SK-N-SH (cell line): ENCODE measurements around the gene TMEM88. TPM values are rescaled to one million over a fixed set of nuclear protein-coding genes. Genes with fewer than 3 reads are reported as not detected.

ENCODE experiments used
- CTCF ChIA-PET: fragments of 300-600, 350-600 bp; formaldehyde crosslinking; extraction: SDS; loops from one replicate; lab custom pipeline; 2021; lab: Yijun Ruan, JAX
- POLR2A ChIA-PET: fragments of 350-600 bp; sonication (Branson Sonifier 250); formaldehyde crosslinking; extraction: SDS; loops from one replicate; lab custom pipeline; 2020; ENCODE audit warnings: antibody characterized with exemption, inconsistent platforms; lab: Yijun Ruan, JAX
- DNase-seq: peaks from one replicate; pipeline ENCODE4 v3.0.0; 2012
- H2AFZ ChIP-seq: fragments of 200-600 bp; sonication (generic); 2 replicates; pipeline ENCODE4 v1.8.1; 2016; ENCODE audit warnings: antibody characterized with exemption, mild to moderate bottlenecking, low read depth
- H3F3A ChIP-seq: fragments of 200-600 bp; sonication (generic); replicated peaks from 2 replicates; pipeline ENCODE3; 2016; ENCODE audit warnings: antibody characterized with exemption, mild to moderate bottlenecking; ENCODE audit not compliant: insufficient read depth
- H3K27ac ChIP-seq, 2 experiments: fragments of 200-500 bp in 1 of 2; fragments of 200-600 bp in 1 of 2; sonication (Bioruptor generic) in 1 of 2; sonication (generic), shearing (Covaris generic) in 1 of 2; 2 replicates each; pipeline versions ENCODE4 v1.5.1 to v1.6.1; 2014 to 2016; ENCODE audit warnings: low read depth in 2 of 2, inconsistent platforms in 1 of 2, low read length in 1 of 2, mild to moderate bottlenecking in 1 of 2, mixed read lengths in 1 of 2
- H3K27me3 ChIP-seq: fragments of 200-600 bp; sonication (generic), shearing (Covaris generic); 2 replicates; pipeline ENCODE4 v1.6.1; 2016; ENCODE audit warnings: mixed run types; ENCODE audit not compliant: insufficient read depth
- H3K36me3 ChIP-seq, 2 experiments: fragments of 200-500 bp in 1 of 2; fragments of 200-600 bp in 1 of 2; sonication (Bioruptor generic) in 1 of 2; sonication (generic) in 1 of 2; replicated peaks in 1 of 2; 2 replicates each; pipeline versions ENCODE3 to v1.5.1; 2014 to 2016; ENCODE audit warnings: low read length in 1 of 2, mild to moderate bottlenecking in 1 of 2; ENCODE audit not compliant: insufficient read depth in 2 of 2, control insufficient read depth in 1 of 2
- H3K4me1 ChIP-seq, 2 experiments: fragments of 200-500 bp in 1 of 2; fragments of 200-600 bp in 1 of 2; sonication (Bioruptor generic) in 1 of 2; sonication (generic), shearing (Covaris generic) in 1 of 2; 2 replicates each; pipeline versions ENCODE4 v1.5.1 to v1.6.1; 2014 to 2016; ENCODE audit warnings: low read depth in 1 of 2, low read length in 1 of 2, mixed run types in 1 of 2; ENCODE audit not compliant: insufficient read depth in 2 of 2, control insufficient read depth in 1 of 2
- H3K4me2 ChIP-seq: fragments of 200-600 bp; sonication (generic), shearing (Covaris generic); 2 replicates; pipeline ENCODE4 v1.6.1; 2017; ENCODE audit warnings: mixed run types
- H3K4me3 ChIP-seq, 2 experiments: fragments of 200-500 bp in 1 of 2; fragments of 200-600 bp in 1 of 2; sonication (Bioruptor generic) in 1 of 2; sonication (generic), shearing (Covaris generic) in 1 of 2; 2 replicates each; pipeline versions ENCODE4 v1.5.1 to v1.8.1; 2014 to 2016; ENCODE audit warnings: low read depth in 2 of 2, inconsistent platforms in 1 of 2, low read length in 1 of 2, mild to moderate bottlenecking in 1 of 2, mixed read lengths in 1 of 2, moderate library complexity in 1 of 2
- H3K79me2 ChIP-seq: fragments of 200-600 bp; sonication (generic); 2 replicates; pipeline ENCODE4 v1.8.1; 2017; ENCODE audit warnings: mild to moderate bottlenecking; ENCODE audit not compliant: insufficient read depth
- H3K9ac ChIP-seq: fragments of 200-600 bp; sonication (generic); 2 replicates; pipeline ENCODE4 v1.6.1; 2017; ENCODE audit warnings: mixed run types
- H3K9me2 ChIP-seq: fragments of 200-600 bp; sonication (generic); 2 replicates; pipeline ENCODE4 v1.6.1; 2017; ENCODE audit warnings: mixed run types
- H3K9me3 ChIP-seq: fragments of 200-600 bp; sonication (generic); 2 replicates; pipeline ENCODE4 v1.6.1; 2017; ENCODE audit warnings: mixed run types, mild to moderate bottlenecking, moderate library complexity
- H4K20me1 ChIP-seq: fragments of 200-600 bp; sonication (generic); 2 replicates; pipeline ENCODE4 v1.6.1; 2017; ENCODE audit warnings: mild to moderate bottlenecking, mixed run types; ENCODE audit not compliant: insufficient read depth
- CTCF ChIP-seq: fragments of 200-600 bp; sonication (generic); IDR thresholded peaks from 2 replicates; pipeline ENCODE4 v1.6.1; 2017; ENCODE audit warnings: antibody characterized with exemption, mild to moderate bottlenecking, moderate library complexity
- ELF1 ChIP-seq: IDR thresholded peaks from 2 replicates; pipeline ENCODE4 v1.4.0; 2012
- FOSL2 ChIP-seq: IDR thresholded peaks from 2 replicates; pipeline ENCODE4 v1.4.0; 2012; ENCODE audit warnings: low read depth, mild to moderate bottlenecking, moderate library complexity, borderline replicate concordance
- FOXM1 ChIP-seq: IDR thresholded peaks from 2 replicates; pipeline ENCODE4 v1.4.0; 2012; ENCODE audit warnings: low read depth, mild to moderate bottlenecking
- GABPA ChIP-seq: IDR thresholded peaks from 2 replicates; pipeline ENCODE4 v1.4.0; 2012; ENCODE audit warnings: low read depth, mild to moderate bottlenecking
- GATA2 ChIP-seq: sonication (generic); formaldehyde crosslinking; IDR thresholded peaks from 2 replicates; pipeline ENCODE4 v1.5.0; 2020; ENCODE audit warnings: mild to moderate bottlenecking, missing genetic modification reagents
- JUND ChIP-seq: IDR thresholded peaks from 2 replicates; pipeline ENCODE4 v1.4.0; 2012
- MXI1 ChIP-seq: IDR thresholded peaks from 2 replicates; pipeline ENCODE4 v1.6.1; 2012; ENCODE audit warnings: mild to moderate bottlenecking, low read depth, low read length, improper control_type of control experiment
- NFIC ChIP-seq: IDR thresholded peaks from 2 replicates; pipeline ENCODE4 v1.4.0; 2012; ENCODE audit warnings: borderline replicate concordance
- NRF1 ChIP-seq: IDR thresholded peaks from 2 replicates; pipeline ENCODE4 v1.6.1; 2012; ENCODE audit warnings: low read depth, mild to moderate bottlenecking, low read length
- RAD21 ChIP-seq: IDR thresholded peaks from 2 replicates; pipeline ENCODE4 v1.6.1; 2012; ENCODE audit warnings: mild to moderate bottlenecking, low read length
- RCOR1 ChIP-seq: fragments of 150-350 bp; IDR thresholded peaks from 2 replicates; pipeline ENCODE4 v1.6.1; 2017; ENCODE audit warnings: antibody characterized with exemption, low read length
- RFX5 ChIP-seq: IDR thresholded peaks from 2 replicates; pipeline ENCODE4 v1.6.1; 2012; ENCODE audit warnings: mild to moderate bottlenecking, improper control_type of control experiment, low read length
- SIN3A ChIP-seq: IDR thresholded peaks from 2 replicates; pipeline ENCODE4 v1.6.1; 2012; ENCODE audit warnings: low read depth, mild to moderate bottlenecking, low read length, moderate library complexity, borderline replicate concordance
- TCF12 ChIP-seq: IDR thresholded peaks from 2 replicates; pipeline ENCODE4 v1.4.0; 2012
- ZBTB33 ChIP-seq: IDR thresholded peaks from 2 replicates; pipeline ENCODE4 v1.4.0; 2012; ENCODE audit warnings: low read depth, borderline replicate concordance
- WGBS: methylation state at CpG from one replicate; pipeline ENCODE4 v1.1.6; 2017; ENCODE audit warnings: low lambda C conversion rate; 5-methylcytosine and 5-hydroxymethylcytosine counted together
- polyA plus RNA-seq, 3 experiments: library from polyadenylated mRNA; depleted of rRNA; stranded (reverse); fragments of >200 nt; gene quantifications; 2 replicates each; pipeline ENCODE4 v1.2.3, GENCODE V29; 2012
- TF ChIP-seq, protein P1 (sequence below): IDR thresholded peaks from 2 replicates; pipeline ENCODE4 v1.6.1; 2012; ENCODE audit warnings: mild to moderate bottlenecking, low read depth, low read length, moderate library complexity
- TF ChIP-seq, protein P2 (sequence below): IDR thresholded peaks from 2 replicates; pipeline ENCODE4 v1.4.0; 2012; ENCODE audit warnings: low read depth
- TF ChIP-seq, protein P3 (sequence below): IDR thresholded peaks from 2 replicates; pipeline ENCODE4 v1.4.0; 2012; ENCODE audit warnings: low read depth, borderline replicate concordance
- TF ChIP-seq, protein P4 (sequence below): fragments of 150-350 bp; IDR thresholded peaks from 2 replicates; pipeline ENCODE4 v1.6.1; 2017; ENCODE audit warnings: antibody characterized with exemption, low read length, low read depth, borderline replicate concordance

The TMEM88 gene
- polyA plus RNA-seq, 1 of the 3 experiments (the other 2 are of a cell fraction): 1.2 TPM

DNA sequence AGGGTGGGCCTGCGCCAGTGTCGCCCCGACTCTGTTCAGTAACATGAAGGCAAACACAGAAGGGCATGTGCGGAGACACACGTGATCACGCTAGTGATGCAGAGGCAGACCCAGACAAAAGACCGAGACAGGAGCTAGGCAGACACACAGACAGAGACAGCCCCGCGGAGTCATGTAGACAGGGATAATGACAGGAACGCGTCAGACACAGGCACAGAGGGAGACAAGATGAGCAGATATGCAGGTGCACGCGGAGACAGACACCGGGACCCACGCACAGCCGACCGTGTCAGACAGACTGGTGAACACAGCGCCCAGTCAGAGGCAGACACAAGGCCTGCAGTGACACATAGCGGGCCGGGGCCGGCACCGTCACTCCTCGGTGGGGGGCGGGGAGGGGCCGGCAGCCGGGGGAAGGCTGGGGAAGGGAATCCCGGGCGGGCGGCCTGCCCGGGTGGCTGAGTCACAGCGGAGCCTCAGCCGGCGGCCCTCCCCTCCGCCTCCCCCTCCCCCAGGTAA is 13.4 kb upstream of the TMEM88 start:
- Histone ChIP-seq H3K4me3 (peak overlapping the region; percentile 66 to 67), H3K4me2 (peak overlapping the region; percentile 92), H3K9me2 (no peaks in the 10 kb centered on the region), H3K4me1 (peaks cover 36 to 45% of the 10 kb centered on the region in 2 experiments), H3K27me3 (no peaks in the 10 kb centered on the region), H3K79me2 (peaks cover 71% of the 10 kb centered on the region), H3K9ac (peak overlapping the region; percentile 99), H3F3A (peaks cover 46% of the 10 kb centered on the region), H3K9me3 (no peaks in the 10 kb centered on the region), H3K36me3 (peaks cover 8 to 26% of the 10 kb centered on the region in 2 experiments), H3K27ac (peak overlapping the region; percentile 95 to 100), H4K20me1 (peaks cover 46% of the 10 kb centered on the region), H2AFZ (0 out of 2 replicates have a peak overlapping the region, but pooled peaks have one; percentile 42)
- 3% methylated on average over 18 of the region's 34 CpGs for WGBS
- CTCF ChIA-PET: interaction anchor here (0.9 to 1.7 kb wide), 4 partner anchors 17 to 200 kb away, joined by 3 to 5 read pairs (median 5); no protein-coding TSS in a partner anchor
- POLR2A ChIA-PET: interaction anchor here (0.7 to 2.2 kb wide), 3 partner anchors 8 to 47 kb away, joined by 3 to 9 read pairs (median 5); partner anchors contain the start of genes CHD3, CYB5D1, KDM6B and NAA38
- peak; percentile 73 for TF ChIP-seq FOSL2
- no peak for TF ChIP-seq RFX5
- peak; percentile 46; the same call in 1 of the 2 replicates for TF ChIP-seq SIN3A
- TF ChIP-seq MXI1: peak; percentile 80; the same call in 1 of the 2 replicates
- TF ChIP-seq, protein P1, sequence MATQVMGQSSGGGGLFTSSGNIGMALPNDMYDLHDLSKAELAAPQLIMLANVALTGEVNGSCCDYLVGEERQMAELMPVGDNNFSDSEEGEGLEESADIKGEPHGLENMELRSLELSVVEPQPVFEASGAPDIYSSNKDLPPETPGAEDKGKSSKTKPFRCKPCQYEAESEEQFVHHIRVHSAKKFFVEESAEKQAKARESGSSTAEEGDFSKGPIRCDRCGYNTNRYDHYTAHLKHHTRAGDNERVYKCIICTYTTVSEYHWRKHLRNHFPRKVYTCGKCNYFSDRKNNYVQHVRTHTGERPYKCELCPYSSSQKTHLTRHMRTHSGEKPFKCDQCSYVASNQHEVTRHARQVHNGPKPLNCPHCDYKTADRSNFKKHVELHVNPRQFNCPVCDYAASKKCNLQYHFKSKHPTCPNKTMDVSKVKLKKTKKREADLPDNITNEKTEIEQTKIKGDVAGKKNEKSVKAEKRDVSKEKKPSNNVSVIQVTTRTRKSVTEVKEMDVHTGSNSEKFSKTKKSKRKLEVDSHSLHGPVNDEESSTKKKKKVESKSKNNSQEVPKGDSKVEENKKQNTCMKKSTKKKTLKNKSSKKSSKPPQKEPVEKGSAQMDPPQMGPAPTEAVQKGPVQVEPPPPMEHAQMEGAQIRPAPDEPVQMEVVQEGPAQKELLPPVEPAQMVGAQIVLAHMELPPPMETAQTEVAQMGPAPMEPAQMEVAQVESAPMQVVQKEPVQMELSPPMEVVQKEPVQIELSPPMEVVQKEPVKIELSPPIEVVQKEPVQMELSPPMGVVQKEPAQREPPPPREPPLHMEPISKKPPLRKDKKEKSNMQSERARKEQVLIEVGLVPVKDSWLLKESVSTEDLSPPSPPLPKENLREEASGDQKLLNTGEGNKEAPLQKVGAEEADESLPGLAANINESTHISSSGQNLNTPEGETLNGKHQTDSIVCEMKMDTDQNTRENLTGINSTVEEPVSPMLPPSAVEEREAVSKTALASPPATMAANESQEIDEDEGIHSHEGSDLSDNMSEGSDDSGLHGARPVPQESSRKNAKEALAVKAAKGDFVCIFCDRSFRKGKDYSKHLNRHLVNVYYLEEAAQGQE: 0 out of 2 replicates have a peak, but pooled peaks have one; percentile 1
- no peak; the same call in 1 of the 2 replicates for TF ChIP-seq NFIC
- TF ChIP-seq RAD21: peak; percentile 35; the same call in 1 of the 2 replicates
- TF ChIP-seq RCOR1: no peak
- no peak for TF ChIP-seq ZBTB33
- TF ChIP-seq TCF12: peak; percentile 34; the same call in 1 of the 2 replicates
- TF ChIP-seq, protein P2, sequence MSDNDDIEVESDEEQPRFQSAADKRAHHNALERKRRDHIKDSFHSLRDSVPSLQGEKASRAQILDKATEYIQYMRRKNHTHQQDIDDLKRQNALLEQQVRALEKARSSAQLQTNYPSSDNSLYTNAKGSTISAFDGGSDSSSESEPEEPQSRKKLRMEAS: 0 out of 2 replicates have a peak, but pooled peaks have one; percentile 37
- TF ChIP-seq GABPA: no peak
- no peak for TF ChIP-seq ELF1
- peak; percentile 54; the same call in 1 of the 2 replicates for TF ChIP-seq GATA2 (CRISPR knock-in tag)
- TF ChIP-seq, protein P3, sequence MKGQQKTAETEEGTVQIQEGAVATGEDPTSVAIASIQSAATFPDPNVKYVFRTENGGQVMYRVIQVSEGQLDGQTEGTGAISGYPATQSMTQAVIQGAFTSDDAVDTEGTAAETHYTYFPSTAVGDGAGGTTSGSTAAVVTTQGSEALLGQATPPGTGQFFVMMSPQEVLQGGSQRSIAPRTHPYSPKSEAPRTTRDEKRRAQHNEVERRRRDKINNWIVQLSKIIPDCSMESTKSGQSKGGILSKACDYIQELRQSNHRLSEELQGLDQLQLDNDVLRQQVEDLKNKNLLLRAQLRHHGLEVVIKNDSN: peak; percentile 63; the same call in 1 of the 2 replicates
- peak; percentile 39; the same call in 1 of the 2 replicates for TF ChIP-seq JUND
- peak; percentile 45 for TF ChIP-seq CTCF
- TF ChIP-seq NRF1: no peak
- TF ChIP-seq, protein P4, sequence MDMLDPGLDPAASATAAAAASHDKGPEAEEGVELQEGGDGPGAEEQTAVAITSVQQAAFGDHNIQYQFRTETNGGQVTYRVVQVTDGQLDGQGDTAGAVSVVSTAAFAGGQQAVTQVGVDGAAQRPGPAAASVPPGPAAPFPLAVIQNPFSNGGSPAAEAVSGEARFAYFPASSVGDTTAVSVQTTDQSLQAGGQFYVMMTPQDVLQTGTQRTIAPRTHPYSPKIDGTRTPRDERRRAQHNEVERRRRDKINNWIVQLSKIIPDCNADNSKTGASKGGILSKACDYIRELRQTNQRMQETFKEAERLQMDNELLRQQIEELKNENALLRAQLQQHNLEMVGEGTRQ: no peak; the same call in 1 of the 2 replicates
- TF ChIP-seq FOXM1: no peak
- peak; percentile 69 for DNase-seq
